HUDEP-2 (cell line): ENCODE data around the gene NFKBIB.

Experiments
- DNase-seq, 76 experiments: peaks; one replicate each; lab custom pipeline; 2025; ENCODE audit not compliant: unreplicated experiment in 76 of 76; lab: John Stamatoyannopoulos, UW

The NFKBIB gene

GRCh38 chr19:38952395-38953165, 52.8 kb downstream of the NFKBIB start:
- DNase-seq: peak in 48 of 76 experiments; percentile 14 to 77 (median 39)

GRCh38 chr19:38953677-38954076, 53.9 kb downstream of the NFKBIB start:
- DNase-seq: no peak

- no peak for DNase-seq
Measured at GRCh38 chr19:38956264-38956663, 56.5 kb downstream of the NFKBIB start.

GRCh38 chr19:38958301-38958700, 58.5 kb downstream of the NFKBIB start:
- DNase-seq: no peak
